WTC11 (cell line): Measurements from ENCODE around the gene UBE2N. TPM values are rescaled to one million over a fixed set of nuclear protein-coding genes. Genes with fewer than 3 reads are reported as not detected.

Experiments used
- ATAC-seq: fragments of 200-7000 bp; cut with Tn5 transposase; 2 replicates; pipeline ENCODE4 v1.10.0; 2021; ENCODE audit warnings: mild to moderate bottlenecking, moderate library complexity
- Bru-seq: library from RNA; stranded (reverse); fragments of 400-500 nt; gene quantifications from one replicate; lab custom pipeline; 2021; lab: Mats Ljungman, UMichigan
- CTCF ChIA-PET: fragments of 300-600 bp; sonication (Branson Sonifier 250); formaldehyde crosslinking; loops from one replicate; lab custom pipeline; 2021; ENCODE audit warnings: antibody characterized with exemption; lab: Charles Lee
- POLR2A ChIA-PET: fragments of 350-600 bp; sonication (Branson Sonifier 250); formaldehyde crosslinking; loops from one replicate; lab custom pipeline; 2021; ENCODE audit warnings: antibody characterized with exemption; lab: Charles Lee
- DNase-seq: peaks from one replicate; pipeline ENCODE4 v3.0.0; 2021; ENCODE audit warnings: low spot score
- H3K27ac Mint-ChIP-seq: 2 replicates; pipeline ENCODE4 v1.8.0; 2021; ENCODE audit warnings: mixed read lengths
- H3K27me3 Mint-ChIP-seq: 2 replicates; pipeline ENCODE4 v1.8.0; 2021; ENCODE audit warnings: low read depth, mild to moderate bottlenecking, moderate library complexity, mixed read lengths
- H3K36me3 Mint-ChIP-seq: 2 replicates; pipeline ENCODE4 v1.8.0; 2021; ENCODE audit warnings: mixed read lengths
- H3K4me1 Mint-ChIP-seq: 2 replicates; pipeline ENCODE4 v1.8.0; 2022; ENCODE audit warnings: mixed read lengths
- H3K4me3 Mint-ChIP-seq: 2 replicates; pipeline ENCODE4 v1.8.0; 2021; ENCODE audit warnings: mild to moderate bottlenecking, moderate library complexity, mixed read lengths
- H3K9me3 Mint-ChIP-seq: 2 replicates; pipeline ENCODE4 v1.8.0; 2021; ENCODE audit warnings: mixed read lengths
- CBFB ChIP-seq: sonication (generic); formaldehyde crosslinking; IDR thresholded peaks from 2 replicates; pipeline ENCODE4 v1.8.1; 2022; ENCODE audit warnings: mild to moderate bottlenecking, low read depth, missing genetic modification reagents
- CREM ChIP-seq: sonication (generic); formaldehyde crosslinking; IDR thresholded peaks from 2 replicates; pipeline ENCODE4 v1.8.1; 2022; ENCODE audit warnings: mild to moderate bottlenecking, missing genetic modification reagents, moderate library complexity
- ETV6 ChIP-seq: sonication (generic); formaldehyde crosslinking; IDR thresholded peaks from 2 replicates; pipeline ENCODE4 v1.8.1; 2022; ENCODE audit warnings: mild to moderate bottlenecking, missing genetic modification reagents
- FOXK1 ChIP-seq: sonication (generic); formaldehyde crosslinking; IDR thresholded peaks from 2 replicates; pipeline ENCODE4 v1.8.0; 2022; ENCODE audit warnings: mild to moderate bottlenecking, moderate library complexity, missing genetic modification reagents
- FOXP4 ChIP-seq: sonication (generic); formaldehyde crosslinking; IDR thresholded peaks from 2 replicates; pipeline ENCODE4 v1.8.0; 2022; ENCODE audit warnings: mild to moderate bottlenecking, missing genetic modification reagents
- IRF2 ChIP-seq: sonication (generic); formaldehyde crosslinking; IDR thresholded peaks from 2 replicates; pipeline ENCODE4 v1.8.0; 2022; ENCODE audit warnings: low read depth, missing genetic modification reagents, borderline replicate concordance
- JUN ChIP-seq: sonication (generic); formaldehyde crosslinking; IDR thresholded peaks from 2 replicates; pipeline ENCODE4 v1.8.0; 2023; ENCODE audit warnings: mild to moderate bottlenecking, missing genetic modification reagents
- MAX ChIP-seq: sonication (generic); formaldehyde crosslinking; IDR thresholded peaks from 2 replicates; pipeline ENCODE4 v1.8.0; 2022; ENCODE audit warnings: mild to moderate bottlenecking, missing genetic modification reagents
- MLX ChIP-seq: sonication (generic); formaldehyde crosslinking; IDR thresholded peaks from 2 replicates; pipeline ENCODE4 v1.8.1; 2023; ENCODE audit warnings: mild to moderate bottlenecking, missing genetic modification reagents, moderate library complexity
- MYBL2 ChIP-seq: sonication (generic); formaldehyde crosslinking; IDR thresholded peaks from 2 replicates; pipeline ENCODE4 v1.8.1; 2023; ENCODE audit warnings: mild to moderate bottlenecking, moderate library complexity, missing genetic modification reagents
- NFE2L1 ChIP-seq: sonication (generic); formaldehyde crosslinking; IDR thresholded peaks from 2 replicates; pipeline ENCODE4 v1.8.1; 2023; ENCODE audit warnings: missing genetic modification reagents
- TP53 ChIP-seq: sonication (generic); formaldehyde crosslinking; IDR thresholded peaks from 2 replicates; pipeline ENCODE4 v1.8.1; 2023; ENCODE audit warnings: mild to moderate bottlenecking, missing genetic modification reagents
- USF1 ChIP-seq: sonication (generic); formaldehyde crosslinking; IDR thresholded peaks from 2 replicates; pipeline ENCODE4 v1.8.0; 2022; ENCODE audit warnings: mild to moderate bottlenecking, missing genetic modification reagents
- ZNF232 ChIP-seq: sonication (generic); formaldehyde crosslinking; IDR thresholded peaks from 2 replicates; pipeline ENCODE4 v1.8.0; 2022; ENCODE audit warnings: mild to moderate bottlenecking, missing genetic modification reagents
- ZNF317 ChIP-seq: sonication (generic); formaldehyde crosslinking; IDR thresholded peaks from 2 replicates; pipeline ENCODE4 v1.8.1; 2023; ENCODE audit warnings: low read depth, mild to moderate bottlenecking, moderate library complexity, missing genetic modification reagents, borderline replicate concordance
- long read RNA-seq, 3 experiments: library from RNA in 1 of 3; library from capped mRNA in 1 of 3; library from polyadenylated mRNA in 1 of 3; unstranded in 2 of 3; stranded (forward) in 1 of 3; transcript quantifications; one replicate each; pipeline ENCODE4 v2.0.0, GENCODE V29; 2021
- total RNA-seq: library from RNA; stranded (reverse); gene quantifications from 3 replicates; pipeline ENCODE4 v1.2.3, GENCODE V29; 2021
- TF ChIP-seq, protein P1 (sequence below): fragments of 250-450 bp; sonication (Bioruptor Pico); IDR thresholded peaks from 2 replicates; pipeline ENCODE4 v2.1.2; 2022; ENCODE audit warnings: mild to moderate bottlenecking, moderate library complexity
- TF ChIP-seq, protein P2 (sequence below): fragments of 200-600 bp; IDR thresholded peaks from 2 replicates; pipeline ENCODE4 v1.8.0; 2022; ENCODE audit warnings: antibody characterized with exemption
- TF ChIP-seq, protein P3 (sequence below): sonication (generic); formaldehyde crosslinking; conservative IDR thresholded peaks from 2 replicates; pipeline ENCODE4 v1.8.1; 2022; ENCODE audit warnings: mild to moderate bottlenecking, missing genetic modification reagents
- TF ChIP-seq, protein P4 (sequence below): sonication (generic); formaldehyde crosslinking; IDR thresholded peaks from 2 replicates; pipeline ENCODE4 v1.8.1; 2023; ENCODE audit warnings: mild to moderate bottlenecking, missing genetic modification reagents, borderline replicate concordance
- TF ChIP-seq, protein P5 (sequence below): sonication (generic); formaldehyde crosslinking; IDR thresholded peaks from 2 replicates; pipeline ENCODE4 v1.8.1; 2023; ENCODE audit warnings: mild to moderate bottlenecking, moderate library complexity, missing genetic modification reagents

Gene UBE2N
- total RNA-seq (183 to 195 TPM (median 185 TPM) in 3 replicates), Bru-seq, nascent RNA (percentile 96 among the genes with signal in this experiment)
- long read RNA-seq, experiment 1, full-length matches to known transcripts = 647 of 687 reads
- long read RNA-seq, experiment 1, partial matches to known transcripts = 22 of 687 reads
- long read RNA-seq, experiment 1, other reads (novel, unspliced or antisense) = 18 of 687 reads
- long read RNA-seq, experiment 2, full-length matches to known transcripts = 204 of 263 reads
- long read RNA-seq, experiment 2, partial matches to known transcripts = 21 of 263 reads
- long read RNA-seq, experiment 2, other reads (novel, unspliced or antisense) = 38 of 263 reads
- long read RNA-seq, experiment 3, full-length matches to known transcripts = 546 of 569 reads
- long read RNA-seq, experiment 3, partial matches to known transcripts = 3 of 569 reads
- long read RNA-seq, experiment 3, other reads (novel, unspliced or antisense) = 20 of 569 reads

DNA sequence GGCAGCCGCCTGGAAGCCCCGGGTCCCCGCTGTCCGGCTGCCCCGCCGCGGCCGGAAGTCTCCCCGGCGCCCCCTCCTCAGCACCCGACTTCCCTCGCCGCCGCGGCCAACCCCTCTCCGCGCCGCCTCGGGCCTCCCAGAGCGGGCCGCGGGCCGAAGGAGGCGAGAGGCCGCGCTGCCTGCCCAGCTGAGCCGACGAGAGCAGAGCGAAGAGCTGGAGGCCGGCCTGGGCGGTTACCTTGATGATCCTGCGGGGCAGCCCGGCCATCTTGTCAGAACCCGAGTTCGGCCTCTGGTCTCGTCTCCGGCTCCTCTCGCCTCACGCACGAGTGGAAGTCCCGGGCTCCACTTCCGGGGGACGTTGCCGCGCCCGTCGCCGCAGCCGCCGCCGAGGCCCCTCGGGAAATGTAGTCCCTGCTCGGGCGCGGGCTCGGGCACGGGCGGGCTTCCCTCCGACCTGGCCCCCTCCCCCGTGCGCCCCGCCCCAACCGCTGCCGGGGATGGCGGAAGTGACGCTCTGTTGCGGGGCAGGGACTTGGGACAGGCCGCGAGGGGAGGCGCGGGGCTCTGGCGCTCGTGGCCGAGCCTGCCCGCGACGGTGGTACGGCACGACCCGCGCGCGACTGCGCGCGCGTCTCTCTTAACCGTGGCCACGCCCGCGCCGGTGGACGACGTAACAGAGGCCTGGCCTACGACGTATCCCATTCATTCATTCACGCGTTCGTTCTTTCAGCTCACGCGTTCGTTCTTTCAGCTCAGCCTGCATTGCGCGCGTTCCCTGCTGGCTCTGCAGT is at the start of gene UBE2N:
Gene UBE2N (minus strand): TSS at position 331 of the 794 bp plus-strand sequence. CDS start 63 bp downstream, at position 268.
- peak within 1 kb of the TSS; percentile 95 for H3K4me3 Mint-ChIP-seq
- H3K27me3 Mint-ChIP-seq = no peaks in the 10 kb centered on the region
- DNase-seq (peak; percentile 94), ATAC-seq (peak; percentile 86)
- peaks cover 49% of the 10 kb centered on the region for H3K4me1 Mint-ChIP-seq
- peak within 1 kb of the TSS; percentile 99 for H3K27ac Mint-ChIP-seq
- ChIA-PET POLR2A (interaction anchor here (1.0 to 1.2 kb wide), 2 partner anchors 25 to 129 kb away, joined by 3 to 4 read pairs; partner anchors contain the start of gene MRPL42), CTCF (interaction anchor here (1.0 kb wide), 1 partner anchor 25 kb away, joined by 4 read pairs; the partner anchor contains the start of gene MRPL42)
- no peaks in the 10 kb centered on the region for H3K9me3 Mint-ChIP-seq
- H3K36me3 Mint-ChIP-seq = no peaks in the 10 kb centered on the region
- TF ChIP-seq MYBL2 = peak; percentile 44; the same call in 1 of the 2 replicates
- TF ChIP-seq, protein P1, sequence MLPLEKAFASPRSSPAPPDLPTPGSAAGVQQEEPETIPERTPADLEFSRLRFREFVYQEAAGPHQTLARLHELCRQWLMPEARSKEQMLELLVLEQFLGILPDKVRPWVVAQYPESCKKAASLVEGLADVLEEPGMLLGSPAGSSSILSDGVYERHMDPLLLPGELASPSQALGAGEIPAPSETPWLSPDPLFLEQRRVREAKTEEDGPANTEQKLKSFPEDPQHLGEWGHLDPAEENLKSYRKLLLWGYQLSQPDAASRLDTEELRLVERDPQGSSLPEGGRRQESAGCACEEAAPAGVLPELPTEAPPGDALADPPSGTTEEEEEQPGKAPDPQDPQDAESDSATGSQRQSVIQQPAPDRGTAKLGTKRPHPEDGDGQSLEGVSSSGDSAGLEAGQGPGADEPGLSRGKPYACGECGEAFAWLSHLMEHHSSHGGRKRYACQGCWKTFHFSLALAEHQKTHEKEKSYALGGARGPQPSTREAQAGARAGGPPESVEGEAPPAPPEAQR = no peak
- TF ChIP-seq, protein P2, sequence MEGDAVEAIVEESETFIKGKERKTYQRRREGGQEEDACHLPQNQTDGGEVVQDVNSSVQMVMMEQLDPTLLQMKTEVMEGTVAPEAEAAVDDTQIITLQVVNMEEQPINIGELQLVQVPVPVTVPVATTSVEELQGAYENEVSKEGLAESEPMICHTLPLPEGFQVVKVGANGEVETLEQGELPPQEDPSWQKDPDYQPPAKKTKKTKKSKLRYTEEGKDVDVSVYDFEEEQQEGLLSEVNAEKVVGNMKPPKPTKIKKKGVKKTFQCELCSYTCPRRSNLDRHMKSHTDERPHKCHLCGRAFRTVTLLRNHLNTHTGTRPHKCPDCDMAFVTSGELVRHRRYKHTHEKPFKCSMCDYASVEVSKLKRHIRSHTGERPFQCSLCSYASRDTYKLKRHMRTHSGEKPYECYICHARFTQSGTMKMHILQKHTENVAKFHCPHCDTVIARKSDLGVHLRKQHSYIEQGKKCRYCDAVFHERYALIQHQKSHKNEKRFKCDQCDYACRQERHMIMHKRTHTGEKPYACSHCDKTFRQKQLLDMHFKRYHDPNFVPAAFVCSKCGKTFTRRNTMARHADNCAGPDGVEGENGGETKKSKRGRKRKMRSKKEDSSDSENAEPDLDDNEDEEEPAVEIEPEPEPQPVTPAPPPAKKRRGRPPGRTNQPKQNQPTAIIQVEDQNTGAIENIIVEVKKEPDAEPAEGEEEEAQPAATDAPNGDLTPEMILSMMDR = no peak
- 0 out of 2 replicates have a peak, but pooled peaks have one; percentile 15 for TF ChIP-seq ZNF317 (CRISPR knock-in tag)
- TF ChIP-seq MAX (CRISPR knock-in tag) = peak; percentile 89; the same call in 1 of the 2 replicates
- 0 out of 2 replicates have a peak, but pooled peaks have one; percentile 22 for TF ChIP-seq USF1
- TF ChIP-seq CBFB (CRISPR knock-in tag) = peak; percentile 83; the same call in 1 of the 2 replicates
- TF ChIP-seq, protein P3, sequence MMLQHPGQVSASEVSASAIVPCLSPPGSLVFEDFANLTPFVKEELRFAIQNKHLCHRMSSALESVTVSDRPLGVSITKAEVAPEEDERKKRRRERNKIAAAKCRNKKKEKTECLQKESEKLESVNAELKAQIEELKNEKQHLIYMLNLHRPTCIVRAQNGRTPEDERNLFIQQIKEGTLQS (CRISPR knock-in tag) = peak; percentile 57; the same call in 1 of the 2 replicates
- peak; percentile 91 for TF ChIP-seq CREM (CRISPR knock-in tag)
- no peak for TF ChIP-seq JUN (CRISPR knock-in tag)
- TF ChIP-seq FOXP4 (CRISPR knock-in tag) = peak; percentile 67
- no peak for TF ChIP-seq IRF2 (CRISPR knock-in tag)
- 0 out of 2 replicates have a peak, but pooled peaks have one; percentile 53 for TF ChIP-seq NFE2L1 (CRISPR knock-in tag)
- 0 out of 2 replicates have a peak, but pooled peaks have one; percentile 62 for TF ChIP-seq FOXK1
- TF ChIP-seq ETV6 (CRISPR knock-in tag) = peak; percentile 79
- TF ChIP-seq ZNF232 (CRISPR knock-in tag) = 0 out of 2 replicates have a peak, but pooled peaks have one; percentile 61
- TF ChIP-seq TP53 (CRISPR knock-in tag) = peak; percentile 33; the same call in 1 of the 2 replicates
- TF ChIP-seq, protein P4, sequence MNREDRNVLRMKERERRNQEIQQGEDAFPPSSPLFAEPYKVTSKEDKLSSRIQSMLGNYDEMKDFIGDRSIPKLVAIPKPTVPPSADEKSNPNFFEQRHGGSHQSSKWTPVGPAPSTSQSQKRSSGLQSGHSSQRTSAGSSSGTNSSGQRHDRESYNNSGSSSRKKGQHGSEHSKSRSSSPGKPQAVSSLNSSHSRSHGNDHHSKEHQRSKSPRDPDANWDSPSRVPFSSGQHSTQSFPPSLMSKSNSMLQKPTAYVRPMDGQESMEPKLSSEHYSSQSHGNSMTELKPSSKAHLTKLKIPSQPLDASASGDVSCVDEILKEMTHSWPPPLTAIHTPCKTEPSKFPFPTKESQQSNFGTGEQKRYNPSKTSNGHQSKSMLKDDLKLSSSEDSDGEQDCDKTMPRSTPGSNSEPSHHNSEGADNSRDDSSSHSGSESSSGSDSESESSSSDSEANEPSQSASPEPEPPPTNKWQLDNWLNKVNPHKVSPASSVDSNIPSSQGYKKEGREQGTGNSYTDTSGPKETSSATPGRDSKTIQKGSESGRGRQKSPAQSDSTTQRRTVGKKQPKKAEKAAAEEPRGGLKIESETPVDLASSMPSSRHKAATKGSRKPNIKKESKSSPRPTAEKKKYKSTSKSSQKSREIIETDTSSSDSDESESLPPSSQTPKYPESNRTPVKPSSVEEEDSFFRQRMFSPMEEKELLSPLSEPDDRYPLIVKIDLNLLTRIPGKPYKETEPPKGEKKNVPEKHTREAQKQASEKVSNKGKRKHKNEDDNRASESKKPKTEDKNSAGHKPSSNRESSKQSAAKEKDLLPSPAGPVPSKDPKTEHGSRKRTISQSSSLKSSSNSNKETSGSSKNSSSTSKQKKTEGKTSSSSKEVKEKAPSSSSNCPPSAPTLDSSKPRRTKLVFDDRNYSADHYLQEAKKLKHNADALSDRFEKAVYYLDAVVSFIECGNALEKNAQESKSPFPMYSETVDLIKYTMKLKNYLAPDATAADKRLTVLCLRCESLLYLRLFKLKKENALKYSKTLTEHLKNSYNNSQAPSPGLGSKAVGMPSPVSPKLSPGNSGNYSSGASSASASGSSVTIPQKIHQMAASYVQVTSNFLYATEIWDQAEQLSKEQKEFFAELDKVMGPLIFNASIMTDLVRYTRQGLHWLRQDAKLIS (CRISPR knock-in tag) = no peak
- TF ChIP-seq MLX = peak; percentile 90; the same call in 1 of the 2 replicates
- TF ChIP-seq, protein P5, sequence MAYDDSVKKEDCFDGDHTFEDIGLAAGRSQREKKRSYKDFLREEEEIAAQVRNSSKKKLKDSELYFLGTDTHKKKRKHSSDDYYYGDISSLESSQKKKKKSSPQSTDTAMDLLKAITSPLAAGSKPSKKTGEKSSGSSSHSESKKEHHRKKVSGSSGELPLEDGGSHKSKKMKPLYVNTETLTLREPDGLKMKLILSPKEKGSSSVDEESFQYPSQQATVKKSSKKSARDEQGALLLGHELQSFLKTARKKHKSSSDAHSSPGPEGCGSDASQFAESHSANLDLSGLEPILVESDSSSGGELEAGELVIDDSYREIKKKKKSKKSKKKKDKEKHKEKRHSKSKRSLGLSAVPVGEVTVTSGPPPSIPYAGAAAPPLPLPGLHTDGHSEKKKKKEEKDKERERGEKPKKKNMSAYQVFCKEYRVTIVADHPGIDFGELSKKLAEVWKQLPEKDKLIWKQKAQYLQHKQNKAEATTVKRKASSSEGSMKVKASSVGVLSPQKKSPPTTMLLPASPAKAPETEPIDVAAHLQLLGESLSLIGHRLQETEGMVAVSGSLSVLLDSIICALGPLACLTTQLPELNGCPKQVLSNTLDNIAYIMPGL = peak; percentile 75
